Lower lobe of right lung (tissue), 2 donors: Measurements from ENCODE around the gene FARS2. TPM values are rescaled to one million over a fixed set of nuclear protein-coding genes. Genes with fewer than 3 reads are reported as not detected.

Source experiments
- ATAC-seq, 2 donors: fragments of 200-7000 bp; cut with Tn5 transposase; one replicate each; pipeline ENCODE4 v1.9.1; 2020 to 2022; ENCODE audit warnings: mild to moderate bottlenecking in 2 of 2, moderate library complexity in 2 of 2
- DNase-seq: peaks from one replicate; pipeline ENCODE4 v3.0.0-alpha.2; 2020
- H3K27ac ChIP-seq: fragments of 200-600 bp; one replicate; pipeline ENCODE4 v1.8.0; 2022
- H3K27me3 ChIP-seq: fragments of 200-600 bp; one replicate; pipeline ENCODE4 v1.8.0; 2022; ENCODE audit warnings: low read depth
- H3K36me3 ChIP-seq: fragments of 200-600 bp; one replicate; pipeline ENCODE4 v1.8.0; 2022; ENCODE audit warnings: mild to moderate bottlenecking
- H3K4me1 ChIP-seq: fragments of 200-600 bp; one replicate; pipeline ENCODE4 v1.8.0; 2022
- H3K4me3 ChIP-seq: fragments of 200-600 bp; one replicate; pipeline ENCODE4 v1.8.0; 2022; ENCODE audit warnings: mild to moderate bottlenecking
- H3K9me3 ChIP-seq: fragments of 200-600 bp; one replicate; pipeline ENCODE4 v1.8.0; 2022
- CTCF ChIP-seq: fragments of 200-600 bp; IDR thresholded peaks from one replicate; pipeline ENCODE4 v1.8.0; 2022; ENCODE audit warnings: antibody characterized with exemption, mild to moderate bottlenecking
- intact Hi-C: fragments of 100-400 bp; cut with DNase I; formaldehyde crosslinking; loops from one replicate; pipeline ENCODE4 v1.11.0; 2022
- total RNA-seq: library from RNA; stranded (reverse); fragmentation: NEBNext Ultra II Directional; extraction: Animal tissue kit (Norgen Biotek cat#: 25700); gene quantifications from one replicate; pipeline ENCODE4 v1.2.1, GENCODE V29; 2021
- donor health status: DM: no; HTN: yes; CAD: no; lungs with severe emphysema.

The FARS2 gene
- total RNA-seq, 1 donor from 2014 or later = 17.0 TPM

DNA sequence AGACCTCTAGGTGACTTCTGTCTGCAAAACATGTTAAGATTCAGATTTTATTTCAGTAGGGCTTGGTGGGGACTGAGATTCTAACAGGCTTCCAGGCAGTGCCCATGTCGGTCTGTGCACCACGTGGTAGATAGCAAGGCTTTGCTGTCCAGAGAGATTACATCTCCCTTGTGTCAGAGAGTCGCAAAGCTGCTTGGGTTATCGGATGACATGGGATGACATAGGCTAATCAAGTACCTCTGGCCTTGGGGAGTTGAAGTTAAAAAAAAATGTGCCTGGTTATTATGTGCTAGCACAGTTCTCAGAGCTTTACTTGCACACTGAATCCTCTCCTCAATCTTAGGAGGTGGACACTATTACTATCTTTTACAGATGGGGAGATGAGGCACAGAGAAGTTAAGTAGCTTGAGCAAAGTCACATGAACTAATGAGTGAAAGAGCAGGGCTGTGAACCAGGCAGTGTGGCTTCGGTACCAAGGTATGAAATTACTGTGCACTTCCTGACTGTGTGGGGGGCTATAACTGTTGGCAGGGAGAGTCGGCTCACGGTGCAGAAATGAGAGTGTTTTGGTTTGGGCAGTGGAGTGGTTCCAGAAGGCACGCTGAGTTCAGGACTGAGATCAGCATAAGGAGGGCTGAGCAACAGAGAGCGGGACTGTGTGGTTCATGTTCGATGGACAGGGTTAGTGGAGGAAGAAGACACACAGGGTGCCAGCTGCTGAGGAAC is 41.1 kb downstream of the FARS2 start:
- DNase-seq (no peak), ATAC-seq (peak; percentile 11 to 32)
- Histone ChIP-seq H3K4me3 (no peak overlapping the region), H3K9me3 (no peaks in the 10 kb centered on the region), H3K4me1 (peaks cover 7% of the 10 kb centered on the region), H3K27me3 (no peaks in the 10 kb centered on the region), H3K36me3 (no peaks in the 10 kb centered on the region), H3K27ac (no peak overlapping the region)
- no peak for TF ChIP-seq CTCF
- intact Hi-C loops = no loop called here

DNA sequence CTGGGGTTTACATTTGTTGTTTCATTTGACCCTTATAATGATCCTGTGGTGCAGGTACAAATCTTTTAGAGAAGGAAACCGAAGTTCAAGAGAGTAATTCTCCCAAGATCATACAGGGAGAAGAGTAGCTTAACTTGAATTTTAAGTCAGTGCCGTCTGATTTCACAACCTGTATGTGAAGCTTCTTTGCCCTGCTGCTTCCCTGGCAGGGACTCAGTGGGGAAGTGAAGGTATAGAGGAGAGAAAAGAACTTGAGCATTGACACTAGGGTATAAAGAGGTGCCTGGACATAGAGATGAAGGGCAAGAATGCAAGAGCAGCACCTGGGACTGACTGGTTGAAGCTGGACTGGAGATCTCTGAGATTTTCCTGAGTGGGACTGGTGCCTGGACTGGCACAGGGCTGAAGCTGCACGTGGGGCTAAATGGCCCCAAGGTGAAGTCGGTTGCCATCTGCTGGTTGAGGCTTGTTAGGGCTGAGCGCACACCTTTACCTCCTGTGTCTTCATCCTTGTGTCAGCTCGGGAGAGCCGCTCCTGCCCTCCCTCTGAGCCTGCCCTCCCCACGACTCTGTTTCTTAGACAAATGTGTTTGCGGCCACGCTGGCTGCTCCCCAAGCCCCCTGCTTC is 41.8 kb downstream of the FARS2 start:
- intact Hi-C loops = no loop called here
- TF ChIP-seq CTCF = peak; percentile 47
- Histone ChIP-seq H3K4me3 (no peak overlapping the region), H3K36me3 (no peaks in the 10 kb centered on the region), H3K9me3 (no peaks in the 10 kb centered on the region), H3K4me1 (peaks cover 7% of the 10 kb centered on the region), H3K27me3 (no peaks in the 10 kb centered on the region), H3K27ac (no peak overlapping the region)
- peak; percentile 88 to 94 for ATAC-seq
- DNase-seq = peak; percentile 56

DNA sequence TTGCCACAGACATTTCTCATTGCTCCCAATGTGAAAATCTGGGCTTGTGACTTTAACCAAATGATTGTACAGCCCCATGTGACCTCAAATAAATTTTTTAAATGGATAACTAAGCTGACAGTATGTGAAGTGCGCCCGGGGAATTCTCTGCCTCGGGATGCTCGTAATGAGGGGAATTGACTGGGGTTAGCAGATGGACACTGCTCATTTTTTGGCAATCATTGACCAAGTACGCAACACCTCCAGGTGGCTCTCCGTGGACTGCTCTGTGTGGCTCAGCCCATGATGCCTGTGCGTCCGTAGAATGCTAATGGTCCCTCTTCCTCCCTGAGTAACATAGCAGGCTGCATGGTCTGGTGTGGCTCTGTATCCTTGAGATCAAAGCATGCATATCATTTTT is 42.4 kb downstream of the FARS2 start:
- no peak overlapping the region for H3K27ac ChIP-seq
- H3K4me3 ChIP-seq = no peak overlapping the region
- no peaks in the 10 kb centered on the region for H3K9me3 ChIP-seq
- no peaks in the 10 kb centered on the region for H3K27me3 ChIP-seq
- no peak for TF ChIP-seq CTCF
- peaks cover 7% of the 10 kb centered on the region for H3K4me1 ChIP-seq
- DNase-seq (no peak), ATAC-seq (no peak)
- no peaks in the 10 kb centered on the region for H3K36me3 ChIP-seq
- intact Hi-C loops = no loop called here

GRCh38 chr6:5305968-5306626 is 44.8 kb downstream of the FARS2 start:
- no peak overlapping the region for H3K27ac ChIP-seq
- no peak overlapping the region for H3K4me3 ChIP-seq
- DNase-seq = no peak
- H3K9me3 ChIP-seq = no peaks in the 10 kb centered on the region
- H3K27me3 ChIP-seq = no peaks in the 10 kb centered on the region
- no peak for ATAC-seq
- H3K4me1 ChIP-seq = peaks cover 7% of the 10 kb centered on the region
- no peaks in the 10 kb centered on the region for H3K36me3 ChIP-seq
- no peak for TF ChIP-seq CTCF
- intact Hi-C loops = no loop called here

DNA sequence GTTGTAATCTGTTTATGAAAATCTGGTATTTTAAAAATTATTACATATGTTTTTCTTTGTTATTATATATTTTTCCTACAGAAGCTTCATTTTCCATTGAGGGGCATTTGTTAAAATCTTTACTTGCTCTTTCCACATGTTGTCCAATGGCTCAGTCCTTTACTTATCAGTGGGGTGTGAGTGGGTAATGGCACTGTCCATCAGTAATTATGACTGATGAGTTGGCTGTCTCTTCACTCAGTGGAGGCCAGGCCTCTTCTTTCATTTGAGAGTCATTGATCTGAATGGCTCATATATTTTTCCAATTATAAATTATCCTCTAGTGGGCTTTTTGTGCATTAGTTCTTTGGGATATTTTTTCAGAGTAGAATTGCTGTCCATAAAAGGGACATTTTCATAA is 45.7 kb downstream of the FARS2 start:
- no peak for TF ChIP-seq CTCF
- H3K9me3 ChIP-seq = no peaks in the 10 kb centered on the region
- H3K36me3 ChIP-seq = no peaks in the 10 kb centered on the region
- no peaks in the 10 kb centered on the region for H3K27me3 ChIP-seq
- no peak for DNase-seq
- peaks cover 7% of the 10 kb centered on the region for H3K4me1 ChIP-seq
- intact Hi-C loops = no loop called here
- no peak overlapping the region for H3K4me3 ChIP-seq
- ATAC-seq = no peak
- H3K27ac ChIP-seq = no peak overlapping the region
